H1 (cell line): ENCODE data around the gene ALPP. TPM values are rescaled to one million over a fixed set of nuclear protein-coding genes. Genes with fewer than 3 reads are reported as not detected.
A peak's percentile ranks its signal among the peaks of the same experiment; 100 is the strongest.

ENCODE experiments used
- CTCF ChIA-PET: fragments of 300-600 bp; sonication (Branson Sonifier 250); formaldehyde crosslinking; loops from one replicate; lab custom pipeline; 2021; ENCODE audit not compliant: partially characterized antibody; lab: Charles Lee
- POLR2A ChIA-PET: fragments of 300-600 bp; sonication (Branson Sonifier 250); formaldehyde crosslinking; loops from one replicate; lab custom pipeline; 2021; ENCODE audit warnings: inconsistent platforms; ENCODE audit not compliant: partially characterized antibody; lab: Charles Lee
- DNase-seq, 2 experiments: peaks; one replicate each; pipeline versions ENCODE4 v3.0.0 to v3.0.0-alpha.2; 2010 to 2022; ENCODE audit warnings: low spot score in 2 of 2, low read depth in 1 of 2, mixed read lengths in 1 of 2
- FAIRE-seq: peaks from 2 replicates; lab custom pipeline; 2011; peaks lifted over from hg19 to GRCh38; lab: Jason Lieb, UNC
- H2AFZ ChIP-seq: 2 replicates; pipeline ENCODE4 v1.8.1; 2012; ENCODE audit warnings: low read length, inconsistent platforms
- H2AK5ac ChIP-seq: 2 replicates; pipeline ENCODE4 v1.6.1; 2013; ENCODE audit warnings: low read depth, low read length
- H2BK120ac ChIP-seq: replicated peaks from 2 replicates; pipeline ENCODE3; 2013; ENCODE audit warnings: low read depth, low read length, inconsistent platforms
- H2BK12ac ChIP-seq: 2 replicates; pipeline ENCODE4 v1.6.1; 2013; ENCODE audit warnings: low read depth, low read length
- H2BK15ac ChIP-seq: 2 replicates; pipeline ENCODE4 v1.6.1; 2013; ENCODE audit warnings: low read length
- H2BK20ac ChIP-seq: 2 replicates; pipeline ENCODE4 v1.6.1; 2013; ENCODE audit warnings: low read length
- H2BK5ac ChIP-seq: 2 replicates; pipeline ENCODE4 v1.6.1; 2013; ENCODE audit warnings: low read depth, low read length
- H3K14ac ChIP-seq: 2 replicates; pipeline ENCODE4 v1.6.1; 2013; ENCODE audit warnings: inconsistent platforms; ENCODE audit not compliant: insufficient read length
- H3K18ac ChIP-seq: 2 replicates; pipeline ENCODE4 v1.6.1; 2013; ENCODE audit warnings: low read length; ENCODE audit errors: extremely low read depth
- H3K23ac ChIP-seq: 2 replicates; pipeline ENCODE4 v1.6.1; 2013; ENCODE audit warnings: inconsistent platforms; ENCODE audit not compliant: insufficient read length
- H3K23me2 ChIP-seq: 2 replicates; pipeline ENCODE4 v1.6.1; 2013; ENCODE audit warnings: low read depth, low read length
- H3K27ac ChIP-seq: 2 replicates; pipeline ENCODE4 v1.6.1; 2011; ENCODE audit warnings: low read depth, low read length, inconsistent platforms
- H3K27me3 ChIP-seq, 4 experiments: replicated peaks in 1 of 4; 1 replicate in 1 of 4; 2 replicates in 3 of 4; pipeline versions ENCODE4 v1.6.1 to v1.8.1; 2011 to 2013; ENCODE audit warnings: low read length in 3 of 4, mild to moderate bottlenecking in 3 of 4, inconsistent platforms in 2 of 4, mixed read lengths in 2 of 4, moderate library complexity in 1 of 4; ENCODE audit not compliant: control insufficient read depth in 3 of 4, insufficient read depth in 3 of 4; ENCODE audit errors: extremely low read depth in 1 of 4
- H3K36me3 ChIP-seq, 4 experiments: 2 replicates each; pipeline versions ENCODE4 v1.6.1 to v1.8.1; 2011 to 2013; ENCODE audit warnings: mild to moderate bottlenecking in 4 of 4, low read length in 3 of 4, moderate library complexity in 2 of 4, control low read depth in 1 of 4, inconsistent platforms in 1 of 4; ENCODE audit not compliant: insufficient read depth in 4 of 4, control insufficient read depth in 2 of 4
- H3K4ac ChIP-seq: replicated peaks from 2 replicates; pipeline ENCODE3; 2013; ENCODE audit warnings: low read length, low read depth, mixed read lengths, inconsistent platforms; ENCODE audit not compliant: insufficient read length
- H3K4me1 ChIP-seq, 4 experiments: replicated peaks in 1 of 4; 1 replicate in 1 of 4; 2 replicates in 3 of 4; pipeline versions ENCODE4 v1.6.1 to v1.8.1; 2011 to 2013; ENCODE audit warnings: low read length in 3 of 4, inconsistent platforms in 2 of 4, mixed read lengths in 1 of 4; ENCODE audit not compliant: insufficient read depth in 4 of 4, control insufficient read depth in 3 of 4
- H3K4me2 ChIP-seq, 2 experiments: 2 replicates each; pipeline versions ENCODE4 v1.6.1 to v1.8.1; 2011 to 2013; ENCODE audit warnings: low read depth in 2 of 2, low read length in 2 of 2, control low read depth in 1 of 2, inconsistent platforms in 1 of 2, mild to moderate bottlenecking in 1 of 2; ENCODE audit not compliant: insufficient read depth in 1 of 2
- H3K4me3 ChIP-seq, 4 experiments: fragments of 200-600, 300-600 bp in 1 of 4; sonication (generic), shearing (Covaris generic), sonication (Bioruptor Twin) in 1 of 4; 2 replicates each; pipeline versions ENCODE4 v1.5.1 to v1.8.1; 2011 to 2016; ENCODE audit warnings: low read length in 4 of 4, low read depth in 3 of 4, control low read depth in 2 of 4, inconsistent platforms in 2 of 4, mild to moderate bottlenecking in 2 of 4, mixed read lengths in 1 of 4, moderate library complexity in 1 of 4; ENCODE audit not compliant: insufficient read depth in 2 of 4; ENCODE audit errors: extremely low read depth in 1 of 4
- H3K56ac ChIP-seq: replicated peaks from 2 replicates; pipeline ENCODE3; 2013; ENCODE audit warnings: low read depth, mild to moderate bottlenecking, mixed read lengths, low read length, inconsistent platforms; ENCODE audit not compliant: insufficient read length
- H3K79me1 ChIP-seq: 2 replicates; pipeline ENCODE4 v1.6.1; 2013; ENCODE audit warnings: low read depth, low read length, control low read depth
- H3K79me2 ChIP-seq, 2 experiments: 2 replicates each; pipeline versions ENCODE4 v1.6.1 to v1.8.1; 2012 to 2013; ENCODE audit warnings: low read length in 2 of 2, mild to moderate bottlenecking in 2 of 2, inconsistent platforms in 1 of 2; ENCODE audit not compliant: insufficient read depth in 2 of 2, control insufficient read depth in 1 of 2
- H3K9ac ChIP-seq, 4 experiments: replicated peaks in 1 of 4; 1 replicate in 1 of 4; 2 replicates in 3 of 4; pipeline versions ENCODE4 v1.6.1 to v1.8.1; 2011 to 2013; ENCODE audit warnings: low read depth in 3 of 4, low read length in 3 of 4, control low read depth in 2 of 4, mild to moderate bottlenecking in 2 of 4, moderate library complexity in 2 of 4, inconsistent platforms in 1 of 4; ENCODE audit errors: extremely low read depth in 1 of 4
- H3K9me3 ChIP-seq, 2 experiments: 2 replicates each; pipeline versions ENCODE4 v1.6.1 to v1.8.1; 2012 to 2013; ENCODE audit warnings: mild to moderate bottlenecking in 2 of 2, moderate library complexity in 2 of 2, control low read depth in 1 of 2, inconsistent platforms in 1 of 2, low read depth in 1 of 2, low read length in 1 of 2, mixed read lengths in 1 of 2; ENCODE audit not compliant: insufficient read depth in 2 of 2
- H4K20me1 ChIP-seq, 2 experiments: replicated peaks in 1 of 2; 2 replicates each; pipeline versions ENCODE3 to v1.8.1; 2011 to 2013; ENCODE audit warnings: inconsistent platforms in 2 of 2, low read length in 2 of 2, mild to moderate bottlenecking in 1 of 2; ENCODE audit not compliant: insufficient read depth in 2 of 2, control insufficient read depth in 1 of 2
- H4K5ac ChIP-seq: 2 replicates; pipeline ENCODE4 v1.6.1; 2013; ENCODE audit warnings: low read length, low read depth, mixed read lengths, inconsistent platforms; ENCODE audit not compliant: insufficient read length
- H4K8ac ChIP-seq: 2 replicates; pipeline ENCODE4 v1.8.0; 2013; ENCODE audit warnings: mild to moderate bottlenecking, moderate library complexity, low read length, inconsistent platforms; ENCODE audit not compliant: insufficient read depth; ENCODE audit errors: extremely low read depth
- H4K91ac ChIP-seq: replicated peaks from 2 replicates; pipeline ENCODE3; 2013; ENCODE audit warnings: low read length, mixed read lengths, inconsistent platforms; ENCODE audit not compliant: insufficient read length
- BRCA1 ChIP-seq: IDR thresholded peaks from 2 replicates; pipeline ENCODE4 v1.6.1; 2012; ENCODE audit warnings: low read depth, low read length, improper control_type of control experiment
- CBX5 ChIP-seq: fragments of 300-800, 300-1000 bp; sonication (generic); IDR thresholded peaks from 2 replicates; pipeline ENCODE4 v1.7.1; 2016; ENCODE audit warnings: antibody characterized with exemption, low read length, low read depth
- JUN ChIP-seq: IDR thresholded peaks from 2 replicates; pipeline ENCODE4 v1.6.1; 2011; ENCODE audit warnings: low read depth, mild to moderate bottlenecking, improper control_type of control experiment, low read length
- NANOG ChIP-seq: IDR thresholded peaks from 2 replicates; pipeline ENCODE4 v1.6.1; 2011; ENCODE audit warnings: low read length, low read depth, mild to moderate bottlenecking, inconsistent platforms; ENCODE audit not compliant: insufficient read depth, poor library complexity, severe bottlenecking
- TEAD4 ChIP-seq: IDR thresholded peaks from 2 replicates; pipeline ENCODE4 v1.6.1; 2012; ENCODE audit warnings: low read depth, low read length, inconsistent platforms, mixed read lengths
- USF2 ChIP-seq: IDR thresholded peaks from 2 replicates; pipeline ENCODE4 v1.6.1; 2011; ENCODE audit warnings: low read length, improper control_type of control experiment
- WGBS, 2 experiments: shearing (Covaris generic) in 1 of 2; methylation state at CpG; one replicate each; pipeline versions ENCODE4 v1.1.6 to v1.1.7; 2013 to 2015; ENCODE audit warnings: low lambda C conversion rate in 2 of 2, mixed read lengths in 2 of 2, inconsistent platforms in 1 of 2, low coverage in 1 of 2, missing lambda C conversion rate in 1 of 2; ENCODE audit not compliant: insufficient replicate concordance in 2 of 2, insufficient coverage in 1 of 2, insufficient read length in 1 of 2; ENCODE audit errors: extremely low coverage in 1 of 2, missing lambda C conversion rate in 1 of 2; 5-methylcytosine and 5-hydroxymethylcytosine counted together
- polyA plus RNA-seq, 7 experiments: library from polyadenylated mRNA; depleted of rRNA in 3 of 7; stranded (reverse) in 5 of 7; unstranded in 2 of 7; fragments of >200 nt in 5 of 7; fragments of 200-250 nt in 2 of 7; gene quantifications; 1 replicate in 5 of 7; 2 replicates in 1 of 7; 4 replicates in 1 of 7; pipeline versions ENCODE4 v1.2.1 to v1.2.3, GENCODE V29; 2011 to 2013; ENCODE audit warnings: missing spikeins in 2 of 7, mixed read lengths in 2 of 7
- total RNA-seq: library from RNA; stranded (reverse); fragmentation: NEBNext Ultra II Directional; extraction: Animal tissue kit (Norgen Biotek cat#: 25700); gene quantifications from 2 replicates; pipeline ENCODE4 v1.2.1, GENCODE V29; 2021
- TF ChIP-seq, protein P1 (sequence below): IDR thresholded peaks from 2 replicates; pipeline ENCODE4 v1.6.1; 2011; ENCODE audit warnings: low read depth, mild to moderate bottlenecking, low read length; ENCODE audit not compliant: insufficient read depth

Gene ALPP
- total and polyA plus RNA-seq, 2 of the 8 experiments (the other 6 are each of a cell fraction or from before 2014, with no cell fraction given): 0.15 TPM

GRCh38 chr2:232340171-232340935 lies 38.2 kb upstream of the ALPP start:
- no peak overlapping the region for H2BK15ac ChIP-seq
- no peak overlapping the region for H3K23ac ChIP-seq
- H3K56ac ChIP-seq: no peak overlapping the region
- H3K14ac ChIP-seq: no peak overlapping the region
- no peak overlapping the region for H2AK5ac ChIP-seq
- H4K8ac ChIP-seq: peak overlapping the region; percentile 36; the same call in 1 of the 2 replicates
- no peaks in the 10 kb centered on the region for H3K36me3 ChIP-seq
- no peak for DNase-seq
- no peak overlapping the region for H4K5ac ChIP-seq
- H3K79me1 ChIP-seq: no peaks in the 10 kb centered on the region
- H3K9ac ChIP-seq: no peak overlapping the region
- no peaks in the 10 kb centered on the region; a peak in 1 of 7 replicates for H3K4me1 ChIP-seq
- no peak overlapping the region for H3K18ac ChIP-seq
- no peak for FAIRE-seq
- POLR2A ChIA-PET: interaction anchor here (0.7 to 1.1 kb wide), 3 partner anchors 11 to 66 kb away, joined by 3 to 5 read pairs (median 3); no protein-coding TSS in a partner anchor
- CTCF ChIA-PET: interaction anchor here (0.6 to 4.7 kb wide), 40 partner anchors 9 to 1427 kb away, joined by 3 to 72 read pairs (median 4); partner anchors contain the start of genes ALPG and NPPC
- H3K27me3 ChIP-seq: no peaks in the 10 kb centered on the region
- no peaks in the 10 kb centered on the region for H3K9me3 ChIP-seq
- no peak overlapping the region for H3K4me3 ChIP-seq
- no peak overlapping the region for H2AFZ ChIP-seq
- no peaks in the 10 kb centered on the region for H3K23me2 ChIP-seq
- WGBS, 2 experiments: 86% methylated on average over 14 of the region's 14 CpGs; no CpG with 5 or more reads in 1 of the 2 experiments
- no peak overlapping the region for H3K4me2 ChIP-seq
- no peak overlapping the region for H3K27ac ChIP-seq
- no peaks in the 10 kb centered on the region for H4K20me1 ChIP-seq
- H2BK12ac ChIP-seq: no peak overlapping the region
- H3K4ac ChIP-seq: no peak overlapping the region
- H2BK20ac ChIP-seq: no peak overlapping the region
- H4K91ac ChIP-seq: no peak overlapping the region
- H3K79me2 ChIP-seq: no peaks in the 10 kb centered on the region
- H2BK120ac ChIP-seq: no peak overlapping the region
- no peak overlapping the region for H2BK5ac ChIP-seq
- TF ChIP-seq BRCA1: no peak
- no peak for TF ChIP-seq NANOG
- TF ChIP-seq, protein P1, sequence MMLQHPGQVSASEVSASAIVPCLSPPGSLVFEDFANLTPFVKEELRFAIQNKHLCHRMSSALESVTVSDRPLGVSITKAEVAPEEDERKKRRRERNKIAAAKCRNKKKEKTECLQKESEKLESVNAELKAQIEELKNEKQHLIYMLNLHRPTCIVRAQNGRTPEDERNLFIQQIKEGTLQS: no peak
- TF ChIP-seq JUN: no peak
- no peak for TF ChIP-seq TEAD4
- TF ChIP-seq USF2: no peak
- TF ChIP-seq CBX5: no peak
